ENCODE measurements around the gene OR4K15. TPM values are rescaled to one million over a fixed set of nuclear protein-coding genes. Genes with fewer than 3 reads are reported as not detected.

OR4K15 gene
- total RNA-seq, 2 experiments from 2014 or later: not detected

Other genes with a start within 250 kb of the OR4K15 start
- not detected for gene OR4Q3, start 232.0 kb upstream of the OR4K15 start, total RNA-seq
- gene OR4M1, start 202.1 kb upstream of the OR4K15 start, total RNA-seq: not detected
- gene OR4N2, start 171.8 kb upstream of the OR4K15 start, total RNA-seq: not detected
- not detected for gene OR4K2, start 100.4 kb upstream of the OR4K15 start, total RNA-seq
- gene OR4K5, start 55.0 kb upstream of the OR4K15 start, total RNA-seq: not detected
- not detected for gene OR4K1, start 44.7 kb upstream of the OR4K15 start, total RNA-seq
- not detected for gene OR4Q2, start 26.6 kb downstream of the OR4K15 start, total RNA-seq
- gene OR4K14, start 43.7 kb downstream of the OR4K15 start, total RNA-seq: not detected
- gene OR4K13, start 60.4 kb downstream of the OR4K15 start, total RNA-seq: not detected
- gene OR4L1, start 84.5 kb downstream of the OR4K15 start, total RNA-seq: not detected
- gene OR4K17, start 135.1 kb downstream of the OR4K15 start, total RNA-seq: not detected
- not detected for gene OR4N5, start 163.2 kb downstream of the OR4K15 start, total RNA-seq
- not detected for gene OR11G2, start 215.3 kb downstream of the OR4K15 start, total RNA-seq
- not detected for gene OR11H6, start 248.1 kb downstream of the OR4K15 start, total RNA-seq